H1 (cell line): ENCODE measurements around the gene ANKRD50. TPM values are rescaled to one million over a fixed set of nuclear protein-coding genes. Genes with fewer than 3 reads are reported as not detected.

Source experiments
- CTCF ChIA-PET: fragments of 300-600 bp; sonication (Branson Sonifier 250); formaldehyde crosslinking; loops from one replicate; lab custom pipeline; 2021; ENCODE audit not compliant: partially characterized antibody; lab: Charles Lee
- POLR2A ChIA-PET: fragments of 300-600 bp; sonication (Branson Sonifier 250); formaldehyde crosslinking; loops from one replicate; lab custom pipeline; 2021; ENCODE audit warnings: inconsistent platforms; ENCODE audit not compliant: partially characterized antibody; lab: Charles Lee
- DNase-seq, 2 experiments: peaks; one replicate each; pipeline versions ENCODE4 v3.0.0 to v3.0.0-alpha.2; 2010 to 2022; ENCODE audit warnings: low spot score in 2 of 2, low read depth in 1 of 2, mixed read lengths in 1 of 2
- FAIRE-seq: peaks from 2 replicates; lab custom pipeline; 2011; peaks lifted over from hg19 to GRCh38; lab: Jason Lieb, UNC
- H2AFZ ChIP-seq: 2 replicates; pipeline ENCODE4 v1.8.1; 2012; ENCODE audit warnings: low read length, inconsistent platforms
- H2AK5ac ChIP-seq: 2 replicates; pipeline ENCODE4 v1.6.1; 2013; ENCODE audit warnings: low read depth, low read length
- H2BK120ac ChIP-seq: replicated peaks from 2 replicates; pipeline ENCODE3; 2013; ENCODE audit warnings: low read depth, low read length, inconsistent platforms
- H2BK12ac ChIP-seq: 2 replicates; pipeline ENCODE4 v1.6.1; 2013; ENCODE audit warnings: low read depth, low read length
- H2BK15ac ChIP-seq: 2 replicates; pipeline ENCODE4 v1.6.1; 2013; ENCODE audit warnings: low read length
- H2BK20ac ChIP-seq: 2 replicates; pipeline ENCODE4 v1.6.1; 2013; ENCODE audit warnings: low read length
- H2BK5ac ChIP-seq: 2 replicates; pipeline ENCODE4 v1.6.1; 2013; ENCODE audit warnings: low read depth, low read length
- H3K14ac ChIP-seq: 2 replicates; pipeline ENCODE4 v1.6.1; 2013; ENCODE audit warnings: inconsistent platforms; ENCODE audit not compliant: insufficient read length
- H3K18ac ChIP-seq: 2 replicates; pipeline ENCODE4 v1.6.1; 2013; ENCODE audit warnings: low read length; ENCODE audit errors: extremely low read depth
- H3K23ac ChIP-seq: 2 replicates; pipeline ENCODE4 v1.6.1; 2013; ENCODE audit warnings: inconsistent platforms; ENCODE audit not compliant: insufficient read length
- H3K23me2 ChIP-seq: 2 replicates; pipeline ENCODE4 v1.6.1; 2013; ENCODE audit warnings: low read depth, low read length
- H3K27ac ChIP-seq: 2 replicates; pipeline ENCODE4 v1.6.1; 2011; ENCODE audit warnings: low read depth, low read length, inconsistent platforms
- H3K27me3 ChIP-seq, 4 experiments: replicated peaks in 1 of 4; 1 replicate in 1 of 4; 2 replicates in 3 of 4; pipeline versions ENCODE4 v1.6.1 to v1.8.1; 2011 to 2013; ENCODE audit warnings: low read length in 3 of 4, mild to moderate bottlenecking in 3 of 4, inconsistent platforms in 2 of 4, mixed read lengths in 2 of 4, moderate library complexity in 1 of 4; ENCODE audit not compliant: control insufficient read depth in 3 of 4, insufficient read depth in 3 of 4; ENCODE audit errors: extremely low read depth in 1 of 4
- H3K36me3 ChIP-seq, 4 experiments: 2 replicates each; pipeline versions ENCODE4 v1.6.1 to v1.8.1; 2011 to 2013; ENCODE audit warnings: mild to moderate bottlenecking in 4 of 4, low read length in 3 of 4, moderate library complexity in 2 of 4, control low read depth in 1 of 4, inconsistent platforms in 1 of 4; ENCODE audit not compliant: insufficient read depth in 4 of 4, control insufficient read depth in 2 of 4
- H3K4ac ChIP-seq: replicated peaks from 2 replicates; pipeline ENCODE3; 2013; ENCODE audit warnings: low read length, low read depth, mixed read lengths, inconsistent platforms; ENCODE audit not compliant: insufficient read length
- H3K4me1 ChIP-seq, 4 experiments: replicated peaks in 1 of 4; 1 replicate in 1 of 4; 2 replicates in 3 of 4; pipeline versions ENCODE4 v1.6.1 to v1.8.1; 2011 to 2013; ENCODE audit warnings: low read length in 3 of 4, inconsistent platforms in 2 of 4, mixed read lengths in 1 of 4; ENCODE audit not compliant: insufficient read depth in 4 of 4, control insufficient read depth in 3 of 4
- H3K4me2 ChIP-seq, 2 experiments: 2 replicates each; pipeline versions ENCODE4 v1.6.1 to v1.8.1; 2011 to 2013; ENCODE audit warnings: low read depth in 2 of 2, low read length in 2 of 2, control low read depth in 1 of 2, inconsistent platforms in 1 of 2, mild to moderate bottlenecking in 1 of 2; ENCODE audit not compliant: insufficient read depth in 1 of 2
- H3K4me3 ChIP-seq, 4 experiments: fragments of 200-600, 300-600 bp in 1 of 4; sonication (generic), shearing (Covaris generic), sonication (Bioruptor Twin) in 1 of 4; 2 replicates each; pipeline versions ENCODE4 v1.5.1 to v1.8.1; 2011 to 2016; ENCODE audit warnings: low read length in 4 of 4, low read depth in 3 of 4, control low read depth in 2 of 4, inconsistent platforms in 2 of 4, mild to moderate bottlenecking in 2 of 4, mixed read lengths in 1 of 4, moderate library complexity in 1 of 4; ENCODE audit not compliant: insufficient read depth in 2 of 4; ENCODE audit errors: extremely low read depth in 1 of 4
- H3K56ac ChIP-seq: replicated peaks from 2 replicates; pipeline ENCODE3; 2013; ENCODE audit warnings: low read depth, mild to moderate bottlenecking, mixed read lengths, low read length, inconsistent platforms; ENCODE audit not compliant: insufficient read length
- H3K79me1 ChIP-seq: 2 replicates; pipeline ENCODE4 v1.6.1; 2013; ENCODE audit warnings: low read depth, low read length, control low read depth
- H3K79me2 ChIP-seq, 2 experiments: 2 replicates each; pipeline versions ENCODE4 v1.6.1 to v1.8.1; 2012 to 2013; ENCODE audit warnings: low read length in 2 of 2, mild to moderate bottlenecking in 2 of 2, inconsistent platforms in 1 of 2; ENCODE audit not compliant: insufficient read depth in 2 of 2, control insufficient read depth in 1 of 2
- H3K9ac ChIP-seq, 4 experiments: replicated peaks in 1 of 4; 1 replicate in 1 of 4; 2 replicates in 3 of 4; pipeline versions ENCODE4 v1.6.1 to v1.8.1; 2011 to 2013; ENCODE audit warnings: low read depth in 3 of 4, low read length in 3 of 4, control low read depth in 2 of 4, mild to moderate bottlenecking in 2 of 4, moderate library complexity in 2 of 4, inconsistent platforms in 1 of 4; ENCODE audit errors: extremely low read depth in 1 of 4
- H3K9me3 ChIP-seq, 2 experiments: 2 replicates each; pipeline versions ENCODE4 v1.6.1 to v1.8.1; 2012 to 2013; ENCODE audit warnings: mild to moderate bottlenecking in 2 of 2, moderate library complexity in 2 of 2, control low read depth in 1 of 2, inconsistent platforms in 1 of 2, low read depth in 1 of 2, low read length in 1 of 2, mixed read lengths in 1 of 2; ENCODE audit not compliant: insufficient read depth in 2 of 2
- H4K20me1 ChIP-seq, 2 experiments: replicated peaks in 1 of 2; 2 replicates each; pipeline versions ENCODE3 to v1.8.1; 2011 to 2013; ENCODE audit warnings: inconsistent platforms in 2 of 2, low read length in 2 of 2, mild to moderate bottlenecking in 1 of 2; ENCODE audit not compliant: insufficient read depth in 2 of 2, control insufficient read depth in 1 of 2
- H4K5ac ChIP-seq: 2 replicates; pipeline ENCODE4 v1.6.1; 2013; ENCODE audit warnings: low read length, low read depth, mixed read lengths, inconsistent platforms; ENCODE audit not compliant: insufficient read length
- H4K8ac ChIP-seq: 2 replicates; pipeline ENCODE4 v1.8.0; 2013; ENCODE audit warnings: mild to moderate bottlenecking, moderate library complexity, low read length, inconsistent platforms; ENCODE audit not compliant: insufficient read depth; ENCODE audit errors: extremely low read depth
- H4K91ac ChIP-seq: replicated peaks from 2 replicates; pipeline ENCODE3; 2013; ENCODE audit warnings: low read length, mixed read lengths, inconsistent platforms; ENCODE audit not compliant: insufficient read length
- BRCA1 ChIP-seq: IDR thresholded peaks from 2 replicates; pipeline ENCODE4 v1.6.1; 2012; ENCODE audit warnings: low read depth, low read length, improper control_type of control experiment
- GTF2F1 ChIP-seq: IDR thresholded peaks from 2 replicates; pipeline ENCODE4 v1.6.1; 2012; ENCODE audit warnings: low read depth, low read length, improper control_type of control experiment, borderline replicate concordance
- PHF8 ChIP-seq: fragments of 200-600 bp; sonication (generic); conservative IDR thresholded peaks from 2 replicates; pipeline ENCODE4 v1.7.1; 2012; ENCODE audit warnings: low read depth, mild to moderate bottlenecking, inconsistent platforms, low read length, moderate library complexity
- POLR2A ChIP-seq, 2 experiments: IDR thresholded peaks; 1 replicate in 1 of 2; 2 replicates in 1 of 2; pipeline ENCODE4 v1.6.1; 2011; ENCODE audit warnings: low read depth in 2 of 2, low read length in 2 of 2, mild to moderate bottlenecking in 2 of 2; ENCODE audit errors: control extremely low read depth in 1 of 2
- POLR2AphosphoS5 ChIP-seq: IDR thresholded peaks from 2 replicates; pipeline ENCODE4 v1.6.1; 2011; ENCODE audit warnings: low read depth, low read length
- SP1 ChIP-seq: IDR thresholded peaks from 2 replicates; pipeline ENCODE4 v1.6.1; 2011; ENCODE audit warnings: low read depth, low read length
- TAF1 ChIP-seq: IDR thresholded peaks from 2 replicates; pipeline ENCODE4 v1.6.1; 2011; ENCODE audit warnings: mild to moderate bottlenecking, low read depth, low read length
- TBP ChIP-seq: IDR thresholded peaks from 2 replicates; pipeline ENCODE4 v1.6.1; 2011; ENCODE audit warnings: low read depth, low read length, improper control_type of control experiment
- TCF12 ChIP-seq: IDR thresholded peaks from 2 replicates; pipeline ENCODE4 v1.6.1; 2011; ENCODE audit warnings: low read depth, mild to moderate bottlenecking, low read length
- YY1 ChIP-seq: IDR thresholded peaks from 2 replicates; pipeline ENCODE4 v1.6.1; 2011; ENCODE audit warnings: low read depth, mild to moderate bottlenecking, low read length
- polyA plus RNA-seq, 7 experiments: library from polyadenylated mRNA; depleted of rRNA in 3 of 7; stranded (reverse) in 5 of 7; unstranded in 2 of 7; fragments of >200 nt in 5 of 7; fragments of 200-250 nt in 2 of 7; gene quantifications; 1 replicate in 5 of 7; 2 replicates in 1 of 7; 4 replicates in 1 of 7; pipeline versions ENCODE4 v1.2.1 to v1.2.3, GENCODE V29; 2011 to 2013; ENCODE audit warnings: missing spikeins in 2 of 7, mixed read lengths in 2 of 7
- total RNA-seq: library from RNA; stranded (reverse); fragmentation: NEBNext Ultra II Directional; extraction: Animal tissue kit (Norgen Biotek cat#: 25700); gene quantifications from 2 replicates; pipeline ENCODE4 v1.2.1, GENCODE V29; 2021
- TF ChIP-seq, protein P1 (sequence below): IDR thresholded peaks from 2 replicates; pipeline ENCODE4 v1.6.1; 2012; ENCODE audit warnings: inconsistent platforms
- TF ChIP-seq, protein P2 (sequence below): IDR thresholded peaks from 2 replicates; pipeline ENCODE4 v1.6.1; 2011; ENCODE audit warnings: low read length, improper control_type of control experiment
- TF ChIP-seq, protein P3 (sequence below): IDR thresholded peaks from 2 replicates; pipeline ENCODE4 v1.6.1; 2012; ENCODE audit warnings: low read length, inconsistent platforms

ANKRD50 gene
- total and polyA plus RNA-seq, 2 of the 8 experiments (the other 6 are each of a cell fraction or from before 2014, with no cell fraction given): 8.5 to 25.0 TPM

DNA sequence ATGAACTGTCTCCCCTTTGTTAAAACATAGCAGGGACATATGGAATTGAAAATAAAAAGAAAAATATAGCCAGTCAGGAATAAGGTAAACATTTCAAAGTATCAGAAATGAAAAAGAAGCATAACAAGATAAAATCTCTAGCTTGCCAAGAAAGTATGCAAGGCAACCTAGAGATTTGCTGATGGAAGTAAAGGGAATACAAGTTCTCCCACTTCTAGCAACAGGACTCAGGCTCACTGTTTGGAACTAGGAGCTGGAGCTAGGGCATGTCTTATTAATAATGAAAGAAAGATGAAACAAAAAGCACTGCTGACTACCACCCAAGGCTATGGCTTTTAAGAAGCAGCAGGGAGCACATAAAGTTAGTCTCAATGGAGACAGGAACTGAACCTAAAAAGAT lies 18.2 kb downstream of the ANKRD50 start:
- H3K14ac ChIP-seq: no peak overlapping the region
- H3K4me2 ChIP-seq: peak overlapping the region in 1 of 2 experiments; percentile 10; a peak in 1 of 4 replicates
- no peaks in the 10 kb centered on the region; a peak in 2 of 4 replicates for H3K9me3 ChIP-seq
- no peaks in the 10 kb centered on the region for H3K27me3 ChIP-seq
- H3K23me2 ChIP-seq: no peaks in the 10 kb centered on the region; the same call in 1 of the 2 replicates
- no peak for TF ChIP-seq TCF12
- TF ChIP-seq, protein P1, sequence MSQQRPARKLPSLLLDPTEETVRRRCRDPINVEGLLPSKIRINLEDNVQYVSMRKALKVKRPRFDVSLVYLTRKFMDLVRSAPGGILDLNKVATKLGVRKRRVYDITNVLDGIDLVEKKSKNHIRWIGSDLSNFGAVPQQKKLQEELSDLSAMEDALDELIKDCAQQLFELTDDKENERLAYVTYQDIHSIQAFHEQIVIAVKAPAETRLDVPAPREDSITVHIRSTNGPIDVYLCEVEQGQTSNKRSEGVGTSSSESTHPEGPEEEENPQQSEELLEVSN: no peak
- no peak for TF ChIP-seq YY1
- TF ChIP-seq PHF8: no peak
- TF ChIP-seq GTF2F1: no peak
- TF ChIP-seq, protein P2, sequence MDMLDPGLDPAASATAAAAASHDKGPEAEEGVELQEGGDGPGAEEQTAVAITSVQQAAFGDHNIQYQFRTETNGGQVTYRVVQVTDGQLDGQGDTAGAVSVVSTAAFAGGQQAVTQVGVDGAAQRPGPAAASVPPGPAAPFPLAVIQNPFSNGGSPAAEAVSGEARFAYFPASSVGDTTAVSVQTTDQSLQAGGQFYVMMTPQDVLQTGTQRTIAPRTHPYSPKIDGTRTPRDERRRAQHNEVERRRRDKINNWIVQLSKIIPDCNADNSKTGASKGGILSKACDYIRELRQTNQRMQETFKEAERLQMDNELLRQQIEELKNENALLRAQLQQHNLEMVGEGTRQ: no peak
- no peak for TF ChIP-seq SP1
- TF ChIP-seq TAF1: no peak
- no peak for TF ChIP-seq BRCA1
- TF ChIP-seq, protein P3, sequence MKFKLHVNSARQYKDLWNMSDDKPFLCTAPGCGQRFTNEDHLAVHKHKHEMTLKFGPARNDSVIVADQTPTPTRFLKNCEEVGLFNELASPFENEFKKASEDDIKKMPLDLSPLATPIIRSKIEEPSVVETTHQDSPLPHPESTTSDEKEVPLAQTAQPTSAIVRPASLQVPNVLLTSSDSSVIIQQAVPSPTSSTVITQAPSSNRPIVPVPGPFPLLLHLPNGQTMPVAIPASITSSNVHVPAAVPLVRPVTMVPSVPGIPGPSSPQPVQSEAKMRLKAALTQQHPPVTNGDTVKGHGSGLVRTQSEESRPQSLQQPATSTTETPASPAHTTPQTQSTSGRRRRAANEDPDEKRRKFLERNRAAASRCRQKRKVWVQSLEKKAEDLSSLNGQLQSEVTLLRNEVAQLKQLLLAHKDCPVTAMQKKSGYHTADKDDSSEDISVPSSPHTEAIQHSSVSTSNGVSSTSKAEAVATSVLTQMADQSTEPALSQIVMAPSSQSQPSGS: no peak
- no peak for TF ChIP-seq TBP
- TF ChIP-seq POLR2AphosphoS5: no peak
- no peak for TF ChIP-seq POLR2A (IDR thresholded peaks at IDR 0.05; ENCODE audit: control extremely low read depth in 1 of 2, low read depth in 2 of 2, low read length in 2 of 2)
- no peaks in the 10 kb centered on the region for H4K20me1 ChIP-seq
- H3K79me2 ChIP-seq: peaks cover 0 to 96% of the 10 kb centered on the region in 2 experiments; a peak in 3 of 4 replicates
- no peak overlapping the region for H4K5ac ChIP-seq
- no peak overlapping the region for H3K23ac ChIP-seq
- no peak overlapping the region for H2BK5ac ChIP-seq
- no peaks in the 10 kb centered on the region; the same call in 1 of the 2 replicates for H3K79me1 ChIP-seq
- H3K4me1 ChIP-seq: peaks cover 0 to 6% (median 4%) of the 10 kb centered on the region in 4 experiments; a peak in 4 of 7 replicates
- no peak overlapping the region for H2BK20ac ChIP-seq
- no peak overlapping the region for H3K56ac ChIP-seq
- no peak overlapping the region for H4K8ac ChIP-seq
- no peak overlapping the region for H4K91ac ChIP-seq
- ChIA-PET POLR2A (no interaction called here), CTCF (no interaction called here)
- no peak overlapping the region for H3K18ac ChIP-seq
- H2AFZ ChIP-seq: no peak overlapping the region
- FAIRE-seq (no peak), DNase-seq (no peak)
- H3K4me3 ChIP-seq: no peak overlapping the region
- H3K9ac ChIP-seq: no peak overlapping the region; a peak in 1 of 7 replicates
- no peak overlapping the region for H3K27ac ChIP-seq
- H3K36me3 ChIP-seq: peaks cover 0 to 23% (median 4%) of the 10 kb centered on the region in 4 experiments; a peak in 4 of 8 replicates
- H2BK12ac ChIP-seq: no peak overlapping the region
- no peak overlapping the region for H2BK15ac ChIP-seq
- H3K4ac ChIP-seq: no peak overlapping the region
- no peak overlapping the region for H2AK5ac ChIP-seq
- no peak overlapping the region for H2BK120ac ChIP-seq
